Activated naive CD4-positive, alpha-beta T cell treated with anti-CD3 and anti-CD28 coated beads, Interleukin-2, amount 50 U/mL, for 24 hours (primary cell): ENCODE results near the gene BTD.

Experiments
- H3K27ac Mint-ChIP-seq: one replicate; pipeline ENCODE4 v1.8.0; 2021; ENCODE audit warnings: mild to moderate bottlenecking, mixed read lengths
- H3K27me3 Mint-ChIP-seq: one replicate; pipeline ENCODE4 v1.8.0; 2021; ENCODE audit warnings: mixed read lengths
- H3K36me3 Mint-ChIP-seq: one replicate; pipeline ENCODE4 v1.8.0; 2021; ENCODE audit warnings: mixed read lengths
- H3K4me1 Mint-ChIP-seq: one replicate; pipeline ENCODE4 v1.8.0; 2021; ENCODE audit warnings: mixed read lengths
- H3K4me3 Mint-ChIP-seq: one replicate; pipeline ENCODE4 v1.8.0; 2021; ENCODE audit warnings: mild to moderate bottlenecking, mixed read lengths
- H3K9me3 Mint-ChIP-seq: one replicate; pipeline ENCODE4 v1.8.0; 2021; ENCODE audit warnings: mixed read lengths

Gene BTD

GRCh38 chr3:15660055-15660935 lies 58.8 kb downstream of the BTD start:
- peaks cover 15% of the 10 kb centered on the region for H3K4me1 Mint-ChIP-seq
- peaks cover 3% of the 10 kb centered on the region for H3K27me3 Mint-ChIP-seq
- H3K9me3 Mint-ChIP-seq = peaks cover 18% of the 10 kb centered on the region
- peaks cover 25% of the 10 kb centered on the region for H3K36me3 Mint-ChIP-seq
- H3K27ac Mint-ChIP-seq = no peak overlapping the region
- H3K4me3 Mint-ChIP-seq = no peak overlapping the region

GRCh38 chr3:15664144-15664543 lies 62.6 kb downstream of the BTD start:
- peaks cover 7% of the 10 kb centered on the region for H3K9me3 Mint-ChIP-seq
- H3K4me1 Mint-ChIP-seq = peaks cover 40% of the 10 kb centered on the region
- no peak overlapping the region for H3K27ac Mint-ChIP-seq
- peaks cover 3% of the 10 kb centered on the region for H3K27me3 Mint-ChIP-seq
- H3K36me3 Mint-ChIP-seq = peaks cover 21% of the 10 kb centered on the region
- no peak overlapping the region for H3K4me3 Mint-ChIP-seq

GRCh38 chr3:15665510-15666150 lies 64.1 kb downstream of the BTD start:
- Mint-ChIP-seq H3K27ac (no peak overlapping the region), H3K36me3 (peaks cover 22% of the 10 kb centered on the region), H3K4me1 (peaks cover 29% of the 10 kb centered on the region), H3K4me3 (no peak overlapping the region), H3K27me3 (peaks cover 3% of the 10 kb centered on the region), H3K9me3 (peaks cover 7% of the 10 kb centered on the region)

- peaks cover 7% of the 10 kb centered on the region for H3K9me3 Mint-ChIP-seq
- H3K4me3 Mint-ChIP-seq = no peak overlapping the region
- H3K27me3 Mint-ChIP-seq = peaks cover 2% of the 10 kb centered on the region
- no peak overlapping the region for H3K27ac Mint-ChIP-seq
- peaks cover 27% of the 10 kb centered on the region for H3K36me3 Mint-ChIP-seq
- H3K4me1 Mint-ChIP-seq = peaks cover 26% of the 10 kb centered on the region
Observed at GRCh38 chr3:15666277-15666676, 64.7 kb downstream of the BTD start.

- Mint-ChIP-seq H3K27me3 (no peaks in the 10 kb centered on the region), H3K27ac (no peak overlapping the region), H3K4me3 (no peak overlapping the region), H3K4me1 (peaks cover 26% of the 10 kb centered on the region), H3K36me3 (peaks cover 23% of the 10 kb centered on the region), H3K9me3 (peaks cover 7% of the 10 kb centered on the region)
Observed at GRCh38 chr3:15667484-15667883, 65.9 kb downstream of the BTD start.

GRCh38 chr3:15673536-15673935 lies 72.0 kb downstream of the BTD start:
- Mint-ChIP-seq H3K27me3 (no peaks in the 10 kb centered on the region), H3K4me3 (no peak overlapping the region), H3K9me3 (no peaks in the 10 kb centered on the region), H3K36me3 (peaks cover 11% of the 10 kb centered on the region), H3K4me1 (peaks cover 7% of the 10 kb centered on the region), H3K27ac (no peak overlapping the region)

- Mint-ChIP-seq H3K27ac (no peak overlapping the region), H3K36me3 (peaks cover 5% of the 10 kb centered on the region), H3K4me1 (no peaks in the 10 kb centered on the region), H3K9me3 (no peaks in the 10 kb centered on the region), H3K4me3 (no peak overlapping the region), H3K27me3 (no peaks in the 10 kb centered on the region)
Observed at GRCh38 chr3:15676259-15676658, 74.7 kb downstream of the BTD start.

GRCh38 chr3:15679306-15679705 lies 77.8 kb downstream of the BTD start:
- Mint-ChIP-seq H3K27me3 (no peaks in the 10 kb centered on the region), H3K4me1 (peaks cover 3% of the 10 kb centered on the region), H3K27ac (no peak overlapping the region), H3K9me3 (no peaks in the 10 kb centered on the region), H3K4me3 (no peak overlapping the region), H3K36me3 (peaks cover 5% of the 10 kb centered on the region)

GRCh38 chr3:15681668-15682067 lies 80.1 kb downstream of the BTD start:
- no peaks in the 10 kb centered on the region for H3K9me3 Mint-ChIP-seq
- peaks cover 12% of the 10 kb centered on the region for H3K36me3 Mint-ChIP-seq
- no peak overlapping the region for H3K27ac Mint-ChIP-seq
- no peak overlapping the region for H3K4me3 Mint-ChIP-seq
- H3K4me1 Mint-ChIP-seq = peaks cover 6% of the 10 kb centered on the region
- no peaks in the 10 kb centered on the region for H3K27me3 Mint-ChIP-seq

GRCh38 chr3:15682561-15683185 lies 81.1 kb downstream of the BTD start:
- no peak overlapping the region for H3K27ac Mint-ChIP-seq
- peaks cover 6% of the 10 kb centered on the region for H3K4me1 Mint-ChIP-seq
- H3K36me3 Mint-ChIP-seq = peaks cover 10% of the 10 kb centered on the region
- H3K27me3 Mint-ChIP-seq = no peaks in the 10 kb centered on the region
- H3K9me3 Mint-ChIP-seq = no peaks in the 10 kb centered on the region
- no peak overlapping the region for H3K4me3 Mint-ChIP-seq

GRCh38 chr3:15683253-15683652 lies 81.7 kb downstream of the BTD start:
- Mint-ChIP-seq H3K36me3 (peaks cover 10% of the 10 kb centered on the region), H3K27me3 (no peaks in the 10 kb centered on the region), H3K9me3 (no peaks in the 10 kb centered on the region), H3K27ac (no peak overlapping the region), H3K4me3 (no peak overlapping the region), H3K4me1 (peaks cover 6% of the 10 kb centered on the region)

- Mint-ChIP-seq H3K27me3 (no peaks in the 10 kb centered on the region), H3K4me3 (no peak overlapping the region), H3K27ac (no peak overlapping the region), H3K9me3 (no peaks in the 10 kb centered on the region), H3K4me1 (peaks cover 6% of the 10 kb centered on the region), H3K36me3 (peaks cover 16% of the 10 kb centered on the region)
Observed at GRCh38 chr3:15685927-15686326, 84.4 kb downstream of the BTD start.

GRCh38 chr3:15690230-15690629 lies 88.7 kb downstream of the BTD start:
- Mint-ChIP-seq H3K9me3 (no peaks in the 10 kb centered on the region), H3K36me3 (peaks cover 19% of the 10 kb centered on the region), H3K27me3 (no peaks in the 10 kb centered on the region), H3K4me1 (no peaks in the 10 kb centered on the region), H3K4me3 (no peak overlapping the region), H3K27ac (no peak overlapping the region)

GRCh38 chr3:15690748-15691147 lies 89.2 kb downstream of the BTD start:
- Mint-ChIP-seq H3K27me3 (no peaks in the 10 kb centered on the region), H3K36me3 (peaks cover 20% of the 10 kb centered on the region), H3K9me3 (no peaks in the 10 kb centered on the region), H3K27ac (no peak overlapping the region), H3K4me1 (no peaks in the 10 kb centered on the region), H3K4me3 (no peak overlapping the region)

- Mint-ChIP-seq H3K27me3 (no peaks in the 10 kb centered on the region), H3K27ac (no peak overlapping the region), H3K9me3 (no peaks in the 10 kb centered on the region), H3K4me3 (no peak overlapping the region), H3K36me3 (peaks cover 28% of the 10 kb centered on the region), H3K4me1 (no peaks in the 10 kb centered on the region)
Observed at GRCh38 chr3:15693355-15693754, 91.8 kb downstream of the BTD start.

GRCh38 chr3:15694628-15695027 lies 93.1 kb downstream of the BTD start:
- peaks cover 26% of the 10 kb centered on the region for H3K36me3 Mint-ChIP-seq
- H3K27me3 Mint-ChIP-seq = no peaks in the 10 kb centered on the region
- no peaks in the 10 kb centered on the region for H3K9me3 Mint-ChIP-seq
- no peak overlapping the region for H3K27ac Mint-ChIP-seq
- H3K4me3 Mint-ChIP-seq = no peak overlapping the region
- no peaks in the 10 kb centered on the region for H3K4me1 Mint-ChIP-seq
